Measurements from ENCODE around the gene KRTAP29-1.
A peak's percentile ranks its signal among the peaks of the same experiment; 100 is the strongest.

KRTAP29-1 gene

GRCh38 chr17:41329279-41329948, 26.8 kb upstream of the KRTAP29-1 start:
- Histone ChIP-seq H3K4me2 (no peak overlapping the region), H3K27me3 (no peaks in the 10 kb centered on the region), H3K27ac (no peak overlapping the region), H3K9ac (no peak overlapping the region), H3K4me3 (no peak overlapping the region), H3K9me3 (no peaks in the 10 kb centered on the region), H3K36me3 (no peaks in the 10 kb centered on the region), H3K4me1 (peaks cover 20% of the 10 kb centered on the region), H4K20me1 (no peaks in the 10 kb centered on the region)
- no peak for TF ChIP-seq Cebpa-rat (IDR thresholded peaks at IDR 0.05)

GRCh38 chr17:41328207-41328606, 25.6 kb upstream of the KRTAP29-1 start:
- Histone ChIP-seq H3K36me3 (no peaks in the 10 kb centered on the region), H4K20me1 (no peaks in the 10 kb centered on the region), H3K4me1 (peaks cover 12% of the 10 kb centered on the region), H3K9me3 (no peaks in the 10 kb centered on the region), H3K27me3 (no peaks in the 10 kb centered on the region), H3K9ac (no peak overlapping the region), H3K4me3 (no peak overlapping the region), H3K4me2 (no peak overlapping the region), H3K27ac (no peak overlapping the region; the same call in 1 of the 2 replicates)
- TF ChIP-seq Cebpa-rat (IDR thresholded peaks at IDR 0.05) = no peak

- H3K27ac ChIP-seq = no peak overlapping the region; the same call in 1 of the 2 replicates
- TF ChIP-seq Cebpa-rat (IDR thresholded peaks at IDR 0.05) = no peak
- no peaks in the 10 kb centered on the region for H3K9me3 ChIP-seq
- no peak overlapping the region for H3K4me3 ChIP-seq
- peaks cover 12% of the 10 kb centered on the region for H3K4me1 ChIP-seq
- H4K20me1 ChIP-seq = no peaks in the 10 kb centered on the region
- peak overlapping the region; percentile 15; the same call in 1 of the 2 replicates for H3K4me2 ChIP-seq
- H3K27me3 ChIP-seq = no peaks in the 10 kb centered on the region
- no peaks in the 10 kb centered on the region for H3K36me3 ChIP-seq
- H3K9ac ChIP-seq = no peak overlapping the region
These were observed 24.9 kb upstream of the KRTAP29-1 start for GRCh38 chr17:41327411-41328120.

GRCh38 chr17:41326173-41327145, 23.8 kb upstream of the KRTAP29-1 start:
- Histone ChIP-seq H3K36me3 (no peaks in the 10 kb centered on the region), H4K20me1 (no peaks in the 10 kb centered on the region), H3K4me1 (peaks cover 12% of the 10 kb centered on the region), H3K27me3 (no peaks in the 10 kb centered on the region), H3K9me3 (no peaks in the 10 kb centered on the region), H3K27ac (0 out of 2 replicates have a peak overlapping the region, but pooled peaks have one; percentile 8), H3K4me3 (no peak overlapping the region), H3K9ac (no peak overlapping the region), H3K4me2 (peak overlapping the region; percentile 15; the same call in 1 of the 2 replicates)
- no peak for TF ChIP-seq Cebpa-rat (IDR thresholded peaks at IDR 0.05)

- Histone ChIP-seq H3K4me2 (no peak overlapping the region), H3K4me3 (no peak overlapping the region), H3K36me3 (no peaks in the 10 kb centered on the region), H3K27ac (0 out of 2 replicates have a peak overlapping the region, but pooled peaks have one; percentile 8), H3K9ac (no peak overlapping the region), H3K9me3 (peaks cover 3% of the 10 kb centered on the region), H4K20me1 (no peaks in the 10 kb centered on the region), H3K27me3 (no peaks in the 10 kb centered on the region), H3K4me1 (peaks cover 12% of the 10 kb centered on the region)
- no peak for TF ChIP-seq Cebpa-rat (IDR thresholded peaks at IDR 0.05)
These were observed 23.0 kb upstream of the KRTAP29-1 start for GRCh38 chr17:41325611-41326010.

- no peaks in the 10 kb centered on the region for H3K36me3 ChIP-seq
- H3K27ac ChIP-seq = no peak overlapping the region
- H3K4me2 ChIP-seq = no peak overlapping the region
- H3K27me3 ChIP-seq = no peaks in the 10 kb centered on the region
- H3K9me3 ChIP-seq = peaks cover 8% of the 10 kb centered on the region
- peaks cover 12% of the 10 kb centered on the region for H3K4me1 ChIP-seq
- H3K4me3 ChIP-seq = no peak overlapping the region
- TF ChIP-seq Cebpa-rat (IDR thresholded peaks at IDR 0.05) = no peak
- no peaks in the 10 kb centered on the region for H4K20me1 ChIP-seq
- no peak overlapping the region for H3K9ac ChIP-seq
These were observed 22.5 kb upstream of the KRTAP29-1 start for GRCh38 chr17:41325126-41325525.

- H3K9me3 ChIP-seq = peaks cover 15% of the 10 kb centered on the region
- H3K4me2 ChIP-seq = no peak overlapping the region
- no peak overlapping the region for H3K9ac ChIP-seq
- no peaks in the 10 kb centered on the region for H4K20me1 ChIP-seq
- peaks cover 12% of the 10 kb centered on the region for H3K4me1 ChIP-seq
- no peak for TF ChIP-seq Cebpa-rat (IDR thresholded peaks at IDR 0.05)
- no peaks in the 10 kb centered on the region for H3K27me3 ChIP-seq
- no peak overlapping the region for H3K27ac ChIP-seq
- no peaks in the 10 kb centered on the region for H3K36me3 ChIP-seq
- no peak overlapping the region for H3K4me3 ChIP-seq
These were observed 21.8 kb upstream of the KRTAP29-1 start for GRCh38 chr17:41324180-41325075.

- no peak for TF ChIP-seq Cebpa-rat (IDR thresholded peaks at IDR 0.05)
- H3K9me3 ChIP-seq = peaks cover 17% of the 10 kb centered on the region
- H3K4me2 ChIP-seq = no peak overlapping the region
These were observed 20.5 kb upstream of the KRTAP29-1 start for GRCh38 chr17:41322903-41323895.

More at GRCh38 chr17:41322903-41323895, 20.5 kb upstream of the KRTAP29-1 start:
- Histone ChIP-seq H4K20me1 (no peaks in the 10 kb centered on the region), H3K36me3 (no peaks in the 10 kb centered on the region), H3K9ac (no peak overlapping the region), H3K27ac (no peak overlapping the region), H3K4me3 (no peak overlapping the region), H3K27me3 (no peaks in the 10 kb centered on the region), H3K4me1 (peaks cover 12% of the 10 kb centered on the region)

Data from BLaER1 (cell line).